Tibial nerve (tissue), 4 donors: ENCODE results near the gene BEST2.
A peak's percentile ranks its signal among the peaks of the same experiment; 100 is the strongest.

ENCODE experiments used
- CTCF ChIP-seq, 5 experiments: fragments of 200-600 bp in 3 of 5; fragments of 450-650 bp in 2 of 5; sonication (generic) in 3 of 5; IDR thresholded peaks; one replicate each; pipeline ENCODE4 v1.5.1; 2016 to 2019; ENCODE audit warnings: antibody characterized with exemption in 5 of 5, mild to moderate bottlenecking in 3 of 5, moderate library complexity in 2 of 5
- EP300 ChIP-seq, 2 donors: sonication (generic); formaldehyde crosslinking; IDR thresholded peaks; one replicate each; pipeline ENCODE4 v1.6.1; 2017; ENCODE audit warnings: antibody characterized with exemption in 2 of 2, mild to moderate bottlenecking in 1 of 2
- POLR2A ChIP-seq, 2 donors: fragments of 450-650 bp; IDR thresholded peaks; one replicate each; pipeline ENCODE4 v1.6.1; 2017; ENCODE audit warnings: antibody characterized with exemption in 2 of 2, mild to moderate bottlenecking in 2 of 2, moderate library complexity in 2 of 2

GRCh38 chr19:12783849-12784393, 32.3 kb downstream of the BEST2 start:
- TF ChIP-seq EP300 (IDR thresholded peaks at IDR 0.05) (peak in 1 of 2 donors; percentile 49), CTCF (IDR thresholded peaks at IDR 0.05) (no peak), POLR2A (IDR thresholded peaks at IDR 0.05) (no peak)
